GM18907 (cell line): ENCODE data around the gene UCP3.

ENCODE experiments used
- ATAC-seq: cut with Tn5 transposase; IDR thresholded peaks from one replicate; pipeline ENCODE4 v1.9.1; 2021; ENCODE audit warnings: mild to moderate bottlenecking, moderate library complexity; ENCODE audit not compliant: unreplicated experiment

UCP3 gene

GRCh38 chr11:74018331-74019005 is 9.6 kb upstream of the UCP3 start:
- no peak for ATAC-seq

- ATAC-seq: no peak
Observed at GRCh38 chr11:74017631-74018030, 8.7 kb upstream of the UCP3 start.

GRCh38 chr11:74015919-74016684 is 7.2 kb upstream of the UCP3 start:
- ATAC-seq: no peak

- ATAC-seq: no peak
Observed at GRCh38 chr11:74014880-74015279, 6.0 kb upstream of the UCP3 start.

- ATAC-seq: no peak
Observed at GRCh38 chr11:74013141-74013540, 4.3 kb upstream of the UCP3 start.

- ATAC-seq: no peak
Observed at GRCh38 chr11:74012074-74012809, 3.4 kb upstream of the UCP3 start.

GRCh38 chr11:74011360-74012073 is 2.6 kb upstream of the UCP3 start:
- peak; percentile 73 for ATAC-seq

GRCh38 chr11:74010306-74011300 is 1.7 kb upstream of the UCP3 start:
- ATAC-seq: no peak

- ATAC-seq: no peak
Observed at GRCh38 chr11:74009675-74010305, 905 bp upstream of the UCP3 start.

- no peak for ATAC-seq
Observed at GRCh38 chr11:74009230-74009547, 304 bp upstream of the UCP3 start.

GRCh38 chr11:74007691-74008372 is 1.1 kb downstream of the UCP3 start:
- no peak for ATAC-seq

- no peak for ATAC-seq
Observed at GRCh38 chr11:74006743-74007304, 2.1 kb downstream of the UCP3 start.

GRCh38 chr11:74005721-74006517 is 3.0 kb downstream of the UCP3 start:
- ATAC-seq: no peak

GRCh38 chr11:74004759-74005615 is 3.9 kb downstream of the UCP3 start:
- peak; percentile 76 for ATAC-seq

GRCh38 chr11:74004046-74004695 is 4.7 kb downstream of the UCP3 start:
- ATAC-seq: no peak

GRCh38 chr11:74002832-74003231 is 6.1 kb downstream of the UCP3 start:
- ATAC-seq: no peak
